ENCODE measurements around the gene NCKAP5.

Gene NCKAP5

GRCh38 chr2:133314795-133315194, 253.5 kb downstream of the NCKAP5 start:
- H3K4me1 ChIP-seq (ENCODE audit: control insufficient read depth, insufficient read depth, low read length): no peaks in the 10 kb centered on the region
- H3K9me3 ChIP-seq (ENCODE audit: control insufficient read depth in 2 of 2, low read length in 2 of 2): no peaks in the 10 kb centered on the region
- H3K36me3 ChIP-seq (ENCODE audit: control insufficient read depth in 2 of 2, insufficient read depth in 2 of 2, low read length in 2 of 2): no peaks in the 10 kb centered on the region
- H3K27ac ChIP-seq (ENCODE audit: low read length): no peak overlapping the region
- no peak overlapping the region for H3K9ac ChIP-seq (ENCODE audit: low read length in 2 of 2)
- no peak overlapping the region for H3K4me3 ChIP-seq (ENCODE audit: low read length in 2 of 2)
- no peaks in the 10 kb centered on the region for H3K27me3 ChIP-seq (ENCODE audit: control insufficient read depth in 1 of 2, insufficient read depth in 2 of 2, low read length in 2 of 2)

GRCh38 chr2:133312038-133312729, 256.1 kb downstream of the NCKAP5 start:
- Histone ChIP-seq H3K27me3 (ENCODE audit: control insufficient read depth in 1 of 2, insufficient read depth in 2 of 2, low read length in 2 of 2) (no peaks in the 10 kb centered on the region), H3K9ac (ENCODE audit: low read length in 2 of 2) (no peak overlapping the region), H3K27ac (ENCODE audit: low read length) (no peak overlapping the region), H3K4me3 (ENCODE audit: low read length in 2 of 2) (no peak overlapping the region), H3K4me1 (ENCODE audit: control insufficient read depth, insufficient read depth, low read length) (no peaks in the 10 kb centered on the region), H3K9me3 (ENCODE audit: control insufficient read depth in 2 of 2, low read length in 2 of 2) (no peaks in the 10 kb centered on the region), H3K36me3 (ENCODE audit: control insufficient read depth in 2 of 2, insufficient read depth in 2 of 2, low read length in 2 of 2) (no peaks in the 10 kb centered on the region)

GRCh38 chr2:133306236-133306635, 262.0 kb downstream of the NCKAP5 start:
- no peaks in the 10 kb centered on the region for H3K36me3 ChIP-seq (ENCODE audit: control insufficient read depth in 2 of 2, insufficient read depth in 2 of 2, low read length in 2 of 2)
- H3K9me3 ChIP-seq (ENCODE audit: control insufficient read depth in 2 of 2, low read length in 2 of 2): no peaks in the 10 kb centered on the region
- no peak overlapping the region for H3K27ac ChIP-seq (ENCODE audit: low read length)
- H3K4me1 ChIP-seq (ENCODE audit: control insufficient read depth, insufficient read depth, low read length): no peaks in the 10 kb centered on the region
- H3K27me3 ChIP-seq (ENCODE audit: control insufficient read depth in 1 of 2, insufficient read depth in 2 of 2, low read length in 2 of 2): no peaks in the 10 kb centered on the region
- no peak overlapping the region for H3K9ac ChIP-seq (ENCODE audit: low read length in 2 of 2)
- no peak overlapping the region for H3K4me3 ChIP-seq (ENCODE audit: low read length in 2 of 2)

- H3K9me3 ChIP-seq (ENCODE audit: control insufficient read depth in 2 of 2, low read length in 2 of 2): no peaks in the 10 kb centered on the region
- no peak overlapping the region for H3K4me3 ChIP-seq (ENCODE audit: low read length in 2 of 2)
- no peaks in the 10 kb centered on the region for H3K27me3 ChIP-seq (ENCODE audit: control insufficient read depth in 1 of 2, insufficient read depth in 2 of 2, low read length in 2 of 2)
- no peak overlapping the region for H3K27ac ChIP-seq (ENCODE audit: low read length)
- no peak overlapping the region for H3K9ac ChIP-seq (ENCODE audit: low read length in 2 of 2)
- no peaks in the 10 kb centered on the region for H3K4me1 ChIP-seq (ENCODE audit: control insufficient read depth, insufficient read depth, low read length)
- H3K36me3 ChIP-seq (ENCODE audit: control insufficient read depth in 2 of 2, insufficient read depth in 2 of 2, low read length in 2 of 2): no peaks in the 10 kb centered on the region
Observed at GRCh38 chr2:133304344-133304743, 263.9 kb downstream of the NCKAP5 start.

GRCh38 chr2:133303150-133303549, 265.1 kb downstream of the NCKAP5 start:
- Histone ChIP-seq H3K9ac (ENCODE audit: low read length in 2 of 2) (no peak overlapping the region), H3K27ac (ENCODE audit: low read length) (no peak overlapping the region), H3K27me3 (ENCODE audit: control insufficient read depth in 1 of 2, insufficient read depth in 2 of 2, low read length in 2 of 2) (no peaks in the 10 kb centered on the region), H3K4me3 (ENCODE audit: low read length in 2 of 2) (no peak overlapping the region), H3K36me3 (ENCODE audit: control insufficient read depth in 2 of 2, insufficient read depth in 2 of 2, low read length in 2 of 2) (no peaks in the 10 kb centered on the region), H3K4me1 (ENCODE audit: control insufficient read depth, insufficient read depth, low read length) (no peaks in the 10 kb centered on the region), H3K9me3 (ENCODE audit: control insufficient read depth in 2 of 2, low read length in 2 of 2) (no peaks in the 10 kb centered on the region)

GRCh38 chr2:133296401-133296800, 271.9 kb downstream of the NCKAP5 start:
- Histone ChIP-seq H3K4me1 (ENCODE audit: control insufficient read depth, insufficient read depth, low read length) (no peaks in the 10 kb centered on the region), H3K9ac (ENCODE audit: low read length in 2 of 2) (no peak overlapping the region), H3K27ac (ENCODE audit: low read length) (no peak overlapping the region), H3K4me3 (ENCODE audit: low read length in 2 of 2) (no peak overlapping the region), H3K36me3 (ENCODE audit: control insufficient read depth in 2 of 2, insufficient read depth in 2 of 2, low read length in 2 of 2) (no peaks in the 10 kb centered on the region), H3K9me3 (ENCODE audit: control insufficient read depth in 2 of 2, low read length in 2 of 2) (no peaks in the 10 kb centered on the region), H3K27me3 (ENCODE audit: control insufficient read depth in 1 of 2, insufficient read depth in 2 of 2, low read length in 2 of 2) (no peaks in the 10 kb centered on the region)

- no peak overlapping the region for H3K4me3 ChIP-seq (ENCODE audit: low read length in 2 of 2)
- no peak overlapping the region for H3K27ac ChIP-seq (ENCODE audit: low read length)
- no peaks in the 10 kb centered on the region for H3K9me3 ChIP-seq (ENCODE audit: control insufficient read depth in 2 of 2, low read length in 2 of 2)
- H3K9ac ChIP-seq (ENCODE audit: low read length in 2 of 2): no peak overlapping the region
- no peaks in the 10 kb centered on the region for H3K4me1 ChIP-seq (ENCODE audit: control insufficient read depth, insufficient read depth, low read length)
- no peaks in the 10 kb centered on the region for H3K36me3 ChIP-seq (ENCODE audit: control insufficient read depth in 2 of 2, insufficient read depth in 2 of 2, low read length in 2 of 2)
- H3K27me3 ChIP-seq (ENCODE audit: control insufficient read depth in 1 of 2, insufficient read depth in 2 of 2, low read length in 2 of 2): no peaks in the 10 kb centered on the region
Observed at GRCh38 chr2:133293544-133294353, 274.5 kb downstream of the NCKAP5 start.

GRCh38 chr2:133292259-133292658, 276.0 kb downstream of the NCKAP5 start:
- H3K36me3 ChIP-seq (ENCODE audit: control insufficient read depth in 2 of 2, insufficient read depth in 2 of 2, low read length in 2 of 2): no peaks in the 10 kb centered on the region
- no peaks in the 10 kb centered on the region for H3K9me3 ChIP-seq (ENCODE audit: control insufficient read depth in 2 of 2, low read length in 2 of 2)
- H3K4me1 ChIP-seq (ENCODE audit: control insufficient read depth, insufficient read depth, low read length): no peaks in the 10 kb centered on the region
- H3K27ac ChIP-seq (ENCODE audit: low read length): no peak overlapping the region
- no peak overlapping the region for H3K9ac ChIP-seq (ENCODE audit: low read length in 2 of 2)
- no peak overlapping the region for H3K4me3 ChIP-seq (ENCODE audit: low read length in 2 of 2)
- H3K27me3 ChIP-seq (ENCODE audit: control insufficient read depth in 1 of 2, insufficient read depth in 2 of 2, low read length in 2 of 2): no peaks in the 10 kb centered on the region

GRCh38 chr2:133287709-133288108, 280.6 kb downstream of the NCKAP5 start:
- no peaks in the 10 kb centered on the region for H3K36me3 ChIP-seq (ENCODE audit: control insufficient read depth in 2 of 2, insufficient read depth in 2 of 2, low read length in 2 of 2)
- H3K27me3 ChIP-seq (ENCODE audit: control insufficient read depth in 1 of 2, insufficient read depth in 2 of 2, low read length in 2 of 2): no peaks in the 10 kb centered on the region
- H3K4me3 ChIP-seq (ENCODE audit: low read length in 2 of 2): no peak overlapping the region
- no peaks in the 10 kb centered on the region for H3K4me1 ChIP-seq (ENCODE audit: control insufficient read depth, insufficient read depth, low read length)
- H3K9ac ChIP-seq (ENCODE audit: low read length in 2 of 2): no peak overlapping the region
- no peak overlapping the region for H3K27ac ChIP-seq (ENCODE audit: low read length)
- H3K9me3 ChIP-seq (ENCODE audit: control insufficient read depth in 2 of 2, low read length in 2 of 2): no peaks in the 10 kb centered on the region

- Histone ChIP-seq H3K9me3 (ENCODE audit: control insufficient read depth in 2 of 2, low read length in 2 of 2) (no peaks in the 10 kb centered on the region), H3K4me3 (ENCODE audit: low read length in 2 of 2) (no peak overlapping the region), H3K36me3 (ENCODE audit: control insufficient read depth in 2 of 2, insufficient read depth in 2 of 2, low read length in 2 of 2) (no peaks in the 10 kb centered on the region), H3K4me1 (ENCODE audit: control insufficient read depth, insufficient read depth, low read length) (no peaks in the 10 kb centered on the region), H3K27me3 (ENCODE audit: control insufficient read depth in 1 of 2, insufficient read depth in 2 of 2, low read length in 2 of 2) (no peaks in the 10 kb centered on the region), H3K27ac (ENCODE audit: low read length) (no peak overlapping the region), H3K9ac (ENCODE audit: low read length in 2 of 2) (no peak overlapping the region)
Observed at GRCh38 chr2:133286326-133286922, 281.8 kb downstream of the NCKAP5 start.

GRCh38 chr2:133273031-133273430, 295.2 kb downstream of the NCKAP5 start:
- no peak overlapping the region for H3K27ac ChIP-seq (ENCODE audit: low read length)
- no peak overlapping the region for H3K9ac ChIP-seq (ENCODE audit: low read length in 2 of 2)
- no peaks in the 10 kb centered on the region for H3K27me3 ChIP-seq (ENCODE audit: control insufficient read depth in 1 of 2, insufficient read depth in 2 of 2, low read length in 2 of 2)
- no peak overlapping the region for H3K4me3 ChIP-seq (ENCODE audit: low read length in 2 of 2)
- no peaks in the 10 kb centered on the region for H3K36me3 ChIP-seq (ENCODE audit: control insufficient read depth in 2 of 2, insufficient read depth in 2 of 2, low read length in 2 of 2)
- no peaks in the 10 kb centered on the region for H3K4me1 ChIP-seq (ENCODE audit: control insufficient read depth, insufficient read depth, low read length)
- no peaks in the 10 kb centered on the region for H3K9me3 ChIP-seq (ENCODE audit: control insufficient read depth in 2 of 2, low read length in 2 of 2)

All from stomach smooth muscle (tissue), 2 donors.